SK-N-SH treated with all-trans-retinoic acid at 6 μM for 48 hours (cell line): ENCODE data around the gene PLA2G4A.

Source experiments
- ATAC-seq: fragments of 200-7000 bp; cut with Tn5 transposase; 3 replicates; pipeline ENCODE4 v1.9.1; 2020; ENCODE audit warnings: mild to moderate bottlenecking, moderate library complexity
- ARNTL ChIP-seq: fragments of 450-650 bp; formaldehyde crosslinking; IDR thresholded peaks from 2 replicates; pipeline ENCODE4 v1.5.0; 2020; ENCODE audit warnings: low read depth, mild to moderate bottlenecking, moderate library complexity, borderline replicate concordance
- BACH2 ChIP-seq: fragments of 250-450 bp; sonication (Bioruptor Pico); IDR thresholded peaks from 2 replicates; pipeline ENCODE4 v1.9.0; 2021; ENCODE audit warnings: mild to moderate bottlenecking, borderline replicate concordance
- CSDC2 ChIP-seq: fragments of 250-450 bp; sonication (Bioruptor Pico); IDR thresholded peaks from 2 replicates; pipeline ENCODE4 v1.5.0; 2020; ENCODE audit warnings: mild to moderate bottlenecking, moderate library complexity
- ESRRG ChIP-seq: fragments of 250-450 bp; sonication (Bioruptor Pico); IDR thresholded peaks from 2 replicates; pipeline ENCODE4 v1.6.1; 2021; ENCODE audit warnings: mild to moderate bottlenecking
- GLIS3 ChIP-seq: fragments of 250-450 bp; sonication (Bioruptor Pico); IDR thresholded peaks from 2 replicates; pipeline ENCODE4 v1.5.0; 2020; ENCODE audit warnings: mild to moderate bottlenecking, moderate library complexity
- ISL1 ChIP-seq: fragments of 250-450 bp; sonication (Bioruptor Pico); IDR thresholded peaks from 2 replicates; pipeline ENCODE4 v2.1.2; 2022; ENCODE audit warnings: mild to moderate bottlenecking, moderate library complexity
- OSR1 ChIP-seq: fragments of 250-450 bp; sonication (Bioruptor Pico); IDR thresholded peaks from 2 replicates; pipeline ENCODE4 v1.8.0; 2022; ENCODE audit warnings: moderate library complexity, mild to moderate bottlenecking, inconsistent platforms
- PPARA ChIP-seq: fragments of 250-450 bp; sonication (Bioruptor Pico); IDR thresholded peaks from 2 replicates; pipeline ENCODE4 v1.5.0; 2020; ENCODE audit warnings: mild to moderate bottlenecking, borderline replicate concordance
- SNAI2 ChIP-seq: fragments of 250-450 bp; sonication (Bioruptor Pico); IDR thresholded peaks from 2 replicates; pipeline ENCODE4 v1.5.0; 2020; ENCODE audit warnings: mild to moderate bottlenecking, moderate library complexity
- TCF4 ChIP-seq: fragments of 250-450 bp; sonication (Bioruptor Pico); IDR thresholded peaks from 2 replicates; pipeline ENCODE4 v1.8.0; 2021; ENCODE audit warnings: mild to moderate bottlenecking, moderate library complexity, borderline replicate concordance
- ZC3H10 ChIP-seq: fragments of 250-450 bp; sonication (Bioruptor Pico); IDR thresholded peaks from 2 replicates; pipeline ENCODE4 v1.5.1; 2021; ENCODE audit warnings: mild to moderate bottlenecking, moderate library complexity
- ZFP30 ChIP-seq: fragments of 450-650 bp; formaldehyde crosslinking; IDR thresholded peaks from 2 replicates; pipeline ENCODE4 v1.5.0; 2022; ENCODE audit warnings: mild to moderate bottlenecking, moderate library complexity
- ZNF8 ChIP-seq: fragments of 450-650 bp; formaldehyde crosslinking; IDR thresholded peaks from 2 replicates; pipeline ENCODE4 v1.5.0; 2020; ENCODE audit warnings: mild to moderate bottlenecking, moderate library complexity
- TF ChIP-seq, protein P1 (sequence below): fragments of 250-450 bp; sonication (Bioruptor Pico); IDR thresholded peaks from 2 replicates; pipeline ENCODE4 v1.5.1; 2021; ENCODE audit warnings: mild to moderate bottlenecking, moderate library complexity
- TF ChIP-seq, protein P2 (sequence below): fragments of 250-450 bp; sonication (Bioruptor Pico); IDR thresholded peaks from 2 replicates; pipeline ENCODE4 v1.5.0; 2020; ENCODE audit warnings: mild to moderate bottlenecking, moderate library complexity
- TF ChIP-seq, protein P3 (sequence below): fragments of 250-450 bp; sonication (Bioruptor Pico); IDR thresholded peaks from 2 replicates; pipeline ENCODE4 v1.8.0; 2020; ENCODE audit warnings: mild to moderate bottlenecking, moderate library complexity, borderline replicate concordance
- TF ChIP-seq, protein P4 (sequence below): fragments of 250-450 bp; sonication (Bioruptor Pico); IDR thresholded peaks from 2 replicates; pipeline ENCODE4 v1.8.0; 2021; ENCODE audit warnings: low read depth, mild to moderate bottlenecking, moderate library complexity, borderline replicate concordance

PLA2G4A gene

DNA sequence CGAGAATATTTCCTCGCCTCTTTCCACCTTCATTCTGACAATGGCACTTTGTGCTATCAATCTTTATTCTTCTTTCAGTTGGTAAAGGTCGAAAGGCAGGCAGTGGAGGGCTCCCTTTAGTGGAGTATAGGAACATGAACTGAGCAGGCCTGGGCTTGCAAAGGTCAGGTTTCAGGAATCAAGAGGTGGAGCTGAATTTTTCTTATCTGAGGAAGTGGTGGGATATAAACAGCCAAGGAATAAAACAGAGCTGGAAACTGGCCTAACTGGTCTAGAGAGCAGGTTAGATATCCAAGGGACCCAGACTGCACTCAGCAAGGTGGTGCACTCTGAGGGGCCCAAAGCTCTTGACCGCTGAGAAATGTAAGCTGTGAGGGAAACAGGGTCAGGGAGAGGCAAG is 99.1 kb downstream of the PLA2G4A start:
- ATAC-seq: no peak

DNA sequence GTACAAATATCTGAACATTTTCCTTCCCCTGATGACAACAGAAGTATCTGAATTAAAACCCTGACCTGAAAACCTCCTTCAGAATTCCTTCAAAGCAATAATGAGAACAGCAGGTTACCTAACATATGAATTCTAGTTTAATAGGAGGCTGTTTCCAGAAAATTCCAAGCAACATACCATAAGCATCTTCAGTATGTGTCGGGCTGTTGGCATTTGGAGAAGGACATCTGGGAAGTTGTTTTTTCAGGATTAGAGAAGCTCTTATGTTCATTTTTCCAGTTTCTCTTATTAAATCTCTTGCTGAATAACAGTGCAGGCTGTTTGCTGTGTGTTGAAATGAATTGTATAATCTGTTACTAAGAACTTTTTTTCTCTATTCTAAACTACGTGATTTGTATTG is 101.5 kb downstream of the PLA2G4A start:
- TF ChIP-seq ESRRG: no peak
- TF ChIP-seq ZC3H10 (CRISPR knock-in tag): 0 out of 2 replicates have a peak, but pooled peaks have one; percentile 16
- ATAC-seq: no peak

More for the DNA sequence above, 99.1 kb downstream of the PLA2G4A start:
- TF ChIP-seq TCF4 (CRISPR knock-in tag) (no peak), BACH2 (CRISPR knock-in tag) (no peak), ARNTL (CRISPR knock-in tag) (no peak), GLIS3 (CRISPR knock-in tag) (no peak), OSR1 (CRISPR knock-in tag) (no peak), ISL1 (CRISPR knock-in tag) (no peak), SNAI2 (CRISPR knock-in tag) (no peak), ESRRG (no peak), PPARA (CRISPR knock-in tag) (no peak), ZNF8 (CRISPR knock-in tag) (no peak), CSDC2 (CRISPR knock-in tag) (no peak)
- TF ChIP-seq, protein P1, sequence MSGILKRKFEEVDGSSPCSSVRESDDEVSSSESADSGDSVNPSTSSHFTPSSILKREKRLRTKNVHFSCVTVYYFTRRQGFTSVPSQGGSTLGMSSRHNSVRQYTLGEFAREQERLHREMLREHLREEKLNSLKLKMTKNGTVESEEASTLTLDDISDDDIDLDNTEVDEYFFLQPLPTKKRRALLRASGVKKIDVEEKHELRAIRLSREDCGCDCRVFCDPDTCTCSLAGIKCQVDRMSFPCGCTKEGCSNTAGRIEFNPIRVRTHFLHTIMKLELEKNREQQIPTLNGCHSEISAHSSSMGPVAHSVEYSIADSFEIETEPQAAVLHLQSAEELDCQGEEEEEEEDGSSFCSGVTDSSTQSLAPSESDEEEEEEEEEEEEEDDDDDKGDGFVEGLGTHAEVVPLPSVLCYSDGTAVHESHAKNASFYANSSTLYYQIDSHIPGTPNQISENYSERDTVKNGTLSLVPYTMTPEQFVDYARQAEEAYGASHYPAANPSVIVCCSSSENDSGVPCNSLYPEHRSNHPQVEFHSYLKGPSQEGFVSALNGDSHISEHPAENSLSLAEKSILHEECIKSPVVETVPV (CRISPR knock-in tag): no peak
- TF ChIP-seq, protein P2, sequence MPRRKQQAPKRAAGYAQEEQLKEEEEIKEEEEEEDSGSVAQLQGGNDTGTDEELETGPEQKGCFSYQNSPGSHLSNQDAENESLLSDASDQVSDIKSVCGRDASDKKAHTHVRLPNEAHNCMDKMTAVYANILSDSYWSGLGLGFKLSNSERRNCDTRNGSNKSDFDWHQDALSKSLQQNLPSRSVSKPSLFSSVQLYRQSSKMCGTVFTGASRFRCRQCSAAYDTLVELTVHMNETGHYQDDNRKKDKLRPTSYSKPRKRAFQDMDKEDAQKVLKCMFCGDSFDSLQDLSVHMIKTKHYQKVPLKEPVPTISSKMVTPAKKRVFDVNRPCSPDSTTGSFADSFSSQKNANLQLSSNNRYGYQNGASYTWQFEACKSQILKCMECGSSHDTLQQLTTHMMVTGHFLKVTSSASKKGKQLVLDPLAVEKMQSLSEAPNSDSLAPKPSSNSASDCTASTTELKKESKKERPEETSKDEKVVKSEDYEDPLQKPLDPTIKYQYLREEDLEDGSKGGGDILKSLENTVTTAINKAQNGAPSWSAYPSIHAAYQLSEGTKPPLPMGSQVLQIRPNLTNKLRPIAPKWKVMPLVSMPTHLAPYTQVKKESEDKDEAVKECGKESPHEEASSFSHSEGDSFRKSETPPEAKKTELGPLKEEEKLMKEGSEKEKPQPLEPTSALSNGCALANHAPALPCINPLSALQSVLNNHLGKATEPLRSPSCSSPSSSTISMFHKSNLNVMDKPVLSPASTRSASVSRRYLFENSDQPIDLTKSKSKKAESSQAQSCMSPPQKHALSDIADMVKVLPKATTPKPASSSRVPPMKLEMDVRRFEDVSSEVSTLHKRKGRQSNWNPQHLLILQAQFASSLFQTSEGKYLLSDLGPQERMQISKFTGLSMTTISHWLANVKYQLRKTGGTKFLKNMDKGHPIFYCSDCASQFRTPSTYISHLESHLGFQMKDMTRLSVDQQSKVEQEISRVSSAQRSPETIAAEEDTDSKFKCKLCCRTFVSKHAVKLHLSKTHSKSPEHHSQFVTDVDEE: no peak
- TF ChIP-seq, protein P3, sequence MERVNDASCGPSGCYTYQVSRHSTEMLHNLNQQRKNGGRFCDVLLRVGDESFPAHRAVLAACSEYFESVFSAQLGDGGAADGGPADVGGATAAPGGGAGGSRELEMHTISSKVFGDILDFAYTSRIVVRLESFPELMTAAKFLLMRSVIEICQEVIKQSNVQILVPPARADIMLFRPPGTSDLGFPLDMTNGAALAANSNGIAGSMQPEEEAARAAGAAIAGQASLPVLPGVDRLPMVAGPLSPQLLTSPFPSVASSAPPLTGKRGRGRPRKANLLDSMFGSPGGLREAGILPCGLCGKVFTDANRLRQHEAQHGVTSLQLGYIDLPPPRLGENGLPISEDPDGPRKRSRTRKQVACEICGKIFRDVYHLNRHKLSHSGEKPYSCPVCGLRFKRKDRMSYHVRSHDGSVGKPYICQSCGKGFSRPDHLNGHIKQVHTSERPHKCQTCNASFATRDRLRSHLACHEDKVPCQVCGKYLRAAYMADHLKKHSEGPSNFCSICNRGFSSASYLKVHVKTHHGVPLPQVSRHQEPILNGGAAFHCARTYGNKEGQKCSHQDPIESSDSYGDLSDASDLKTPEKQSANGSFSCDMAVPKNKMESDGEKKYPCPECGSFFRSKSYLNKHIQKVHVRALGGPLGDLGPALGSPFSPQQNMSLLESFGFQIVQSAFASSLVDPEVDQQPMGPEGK (CRISPR knock-in tag): no peak
- TF ChIP-seq, protein P4, sequence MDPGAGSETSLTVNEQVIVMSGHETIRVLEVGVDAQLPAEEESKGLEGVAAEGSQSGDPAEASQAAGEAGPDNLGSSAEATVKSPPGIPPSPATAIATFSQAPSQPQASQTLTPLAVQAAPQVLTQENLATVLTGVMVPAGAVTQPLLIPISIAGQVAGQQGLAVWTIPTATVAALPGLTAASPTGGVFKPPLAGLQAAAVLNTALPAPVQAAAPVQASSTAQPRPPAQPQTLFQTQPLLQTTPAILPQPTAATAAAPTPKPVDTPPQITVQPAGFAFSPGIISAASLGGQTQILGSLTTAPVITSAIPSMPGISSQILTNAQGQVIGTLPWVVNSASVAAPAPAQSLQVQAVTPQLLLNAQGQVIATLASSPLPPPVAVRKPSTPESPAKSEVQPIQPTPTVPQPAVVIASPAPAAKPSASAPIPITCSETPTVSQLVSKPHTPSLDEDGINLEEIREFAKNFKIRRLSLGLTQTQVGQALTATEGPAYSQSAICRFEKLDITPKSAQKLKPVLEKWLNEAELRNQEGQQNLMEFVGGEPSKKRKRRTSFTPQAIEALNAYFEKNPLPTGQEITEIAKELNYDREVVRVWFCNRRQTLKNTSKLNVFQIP (CRISPR knock-in tag): no peak

DNA sequence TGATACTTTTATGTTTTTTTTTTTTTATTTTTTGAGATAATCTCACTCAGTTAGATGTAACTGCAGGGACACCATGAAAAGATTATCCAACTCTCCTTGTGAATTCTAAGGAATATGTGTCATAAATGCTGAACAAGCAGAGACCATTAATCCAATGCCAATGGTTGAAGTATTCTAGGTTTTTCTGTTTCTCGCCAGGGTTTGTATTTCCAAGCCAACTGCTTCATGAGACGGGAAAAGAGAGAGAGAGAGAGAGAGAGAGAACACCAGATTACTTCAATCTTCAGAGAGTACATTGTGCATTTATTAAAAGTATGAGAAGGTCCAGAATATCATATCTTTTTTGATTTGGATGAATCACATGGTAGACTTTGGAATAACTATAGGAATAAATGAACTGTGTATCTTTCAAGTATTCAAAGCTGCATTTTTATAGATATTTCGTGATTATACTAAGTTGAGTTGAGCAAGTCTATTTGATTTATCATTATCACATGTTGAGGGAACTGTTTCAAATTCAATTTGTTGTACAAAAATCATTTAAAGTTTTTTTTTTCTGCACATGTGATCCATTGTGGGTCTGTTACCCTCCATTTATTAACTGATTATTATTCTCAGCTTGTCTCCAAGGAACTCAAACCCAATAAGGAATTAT is 108.4 kb downstream of the PLA2G4A start:
- no peak for ATAC-seq
- no peak for TF ChIP-seq ESRRG
- TF ChIP-seq ZFP30: no peak
- TF ChIP-seq, protein P2: no peak
- TF ChIP-seq GLIS3 (CRISPR knock-in tag): no peak
- TF ChIP-seq, protein P4 (CRISPR knock-in tag): no peak
- no peak for TF ChIP-seq ARNTL (CRISPR knock-in tag)
- no peak for TF ChIP-seq ZNF8 (CRISPR knock-in tag)
- no peak for TF ChIP-seq BACH2 (CRISPR knock-in tag)
- no peak for TF ChIP-seq PPARA (CRISPR knock-in tag)
- TF ChIP-seq, protein P1 (CRISPR knock-in tag): no peak
- TF ChIP-seq OSR1 (CRISPR knock-in tag): no peak
- no peak for TF ChIP-seq ZC3H10 (CRISPR knock-in tag)
